OCI-LY7 (cell line): ENCODE measurements around the gene BSDC1.

ENCODE experiments used
- EZH2phosphoT487 ChIP-seq: fragments of 200-600 bp; sonication (generic); IDR thresholded peaks from 2 replicates; pipeline ENCODE4 v1.6.1; 2018; ENCODE audit warnings: low read depth, borderline replicate concordance, mild to moderate bottlenecking, mixed run types, antibody characterized with exemption, low read length, moderate library complexity, mixed read lengths
- TF ChIP-seq, protein P1 (sequence below): fragments of 200-600 bp; sonication (generic); conservative IDR thresholded peaks from 2 replicates; pipeline ENCODE4 v1.5.1; 2014; ENCODE audit warnings: mild to moderate bottlenecking, antibody characterized with exemption, low read length, moderate library complexity, mixed read lengths

DNA sequence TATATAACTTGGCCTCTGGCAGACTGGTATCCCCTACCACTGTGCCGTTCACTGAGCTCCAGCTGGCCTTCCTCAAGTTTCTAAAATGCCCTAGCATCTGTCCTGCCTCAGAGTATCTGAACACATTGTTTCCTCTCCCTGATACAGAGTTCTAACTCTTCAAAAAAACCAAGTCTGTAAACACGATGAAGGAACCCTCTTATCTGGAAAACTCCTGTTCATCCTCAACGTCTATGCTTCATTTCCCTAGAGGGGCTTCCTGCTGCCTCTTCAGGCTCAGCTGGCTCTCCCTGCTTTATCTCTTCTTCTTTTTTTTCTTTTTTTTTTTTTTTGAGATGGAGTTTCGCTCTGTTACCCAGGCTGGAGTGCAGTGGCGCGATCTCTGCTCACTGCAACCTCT, 5.6 kb downstream of the BSDC1 start:
- TF ChIP-seq, protein P1, sequence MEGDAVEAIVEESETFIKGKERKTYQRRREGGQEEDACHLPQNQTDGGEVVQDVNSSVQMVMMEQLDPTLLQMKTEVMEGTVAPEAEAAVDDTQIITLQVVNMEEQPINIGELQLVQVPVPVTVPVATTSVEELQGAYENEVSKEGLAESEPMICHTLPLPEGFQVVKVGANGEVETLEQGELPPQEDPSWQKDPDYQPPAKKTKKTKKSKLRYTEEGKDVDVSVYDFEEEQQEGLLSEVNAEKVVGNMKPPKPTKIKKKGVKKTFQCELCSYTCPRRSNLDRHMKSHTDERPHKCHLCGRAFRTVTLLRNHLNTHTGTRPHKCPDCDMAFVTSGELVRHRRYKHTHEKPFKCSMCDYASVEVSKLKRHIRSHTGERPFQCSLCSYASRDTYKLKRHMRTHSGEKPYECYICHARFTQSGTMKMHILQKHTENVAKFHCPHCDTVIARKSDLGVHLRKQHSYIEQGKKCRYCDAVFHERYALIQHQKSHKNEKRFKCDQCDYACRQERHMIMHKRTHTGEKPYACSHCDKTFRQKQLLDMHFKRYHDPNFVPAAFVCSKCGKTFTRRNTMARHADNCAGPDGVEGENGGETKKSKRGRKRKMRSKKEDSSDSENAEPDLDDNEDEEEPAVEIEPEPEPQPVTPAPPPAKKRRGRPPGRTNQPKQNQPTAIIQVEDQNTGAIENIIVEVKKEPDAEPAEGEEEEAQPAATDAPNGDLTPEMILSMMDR = no peak
- TF ChIP-seq EZH2phosphoT487 = no peak
